Bronchial epithelial cell (primary cell): Measurements from ENCODE around the gene METTL23. TPM values are rescaled to one million over a fixed set of nuclear protein-coding genes. Genes with fewer than 3 reads are reported as not detected.
"Not testable (repeated sequence)": the region's sequence is repeated elsewhere in the genome, so short reads cannot be mapped to it uniquely, and the experiment has no call there.

Experiments
- DNase-seq: peaks from one replicate; pipeline ENCODE4 v3.0.0-alpha.2; 2010; ENCODE audit warnings: low read depth
- FAIRE-seq: peaks from 2 replicates; lab custom pipeline; 2011; peaks lifted over from hg19 to GRCh38; lab: Jason Lieb, UNC
- H3K27me3 ChIP-seq: 2 replicates; pipeline ENCODE4 v1.5.1; 2011; ENCODE audit warnings: low read length; ENCODE audit not compliant: control insufficient read depth, insufficient read depth
- H3K36me3 ChIP-seq: 2 replicates; pipeline ENCODE4 v1.5.1; 2011; ENCODE audit warnings: low read length; ENCODE audit not compliant: control insufficient read depth, insufficient read depth
- H3K4me3 ChIP-seq: 2 replicates; pipeline ENCODE4 v1.5.1; 2011; ENCODE audit warnings: mild to moderate bottlenecking, low read depth, low read length, control low read depth
- CTCF ChIP-seq: IDR thresholded peaks from 2 replicates; pipeline ENCODE4 v1.5.1; 2011; ENCODE audit warnings: mild to moderate bottlenecking, moderate library complexity, low read length, control low read depth, inconsistent platforms; ENCODE audit not compliant: insufficient read depth, severe bottlenecking
- total RNA-seq: library from RNA; depleted of rRNA; stranded (reverse); fragments of >200 nt; gene quantifications from 2 replicates; pipeline ENCODE4 v1.2.1, GENCODE V29; 2014

The METTL23 gene
- total RNA-seq, 1 donor from 2014 or later: 18.7 TPM

- peaks cover 8% of the 10 kb centered on the region for H3K36me3 ChIP-seq
- H3K27me3 ChIP-seq: no peaks in the 10 kb centered on the region
- FAIRE-seq (no peak), DNase-seq (no peak)
- TF ChIP-seq CTCF: no peak
- H3K4me3 ChIP-seq: peak overlapping the region; percentile 84
Observed at GRCh38 chr17:76738468-76738850, 11.8 kb downstream of the METTL23 start.

- not testable (repeated sequence) for DNase-seq, H3K27me3 ChIP-seq, H3K36me3 ChIP-seq, H3K4me3 ChIP-seq, FAIRE-seq
Observed at GRCh38 chr17:76739568-76740115, 13.0 kb downstream of the METTL23 start.

GRCh38 chr17:76740329-76741118, 13.9 kb downstream of the METTL23 start:
- H3K27me3 ChIP-seq: no peaks in the 10 kb centered on the region
- peaks cover 8% of the 10 kb centered on the region for H3K36me3 ChIP-seq
- no peak for FAIRE-seq
- H3K4me3 ChIP-seq: no peak overlapping the region
- no peak for TF ChIP-seq CTCF
- no peak for DNase-seq

GRCh38 chr17:76742958-76743357, 16.3 kb downstream of the METTL23 start:
- no peak for TF ChIP-seq CTCF
- DNase-seq (no peak), FAIRE-seq (no peak)
- no peak overlapping the region for H3K4me3 ChIP-seq
- H3K36me3 ChIP-seq: peaks cover 6% of the 10 kb centered on the region
- H3K27me3 ChIP-seq: no peaks in the 10 kb centered on the region

- no peak for TF ChIP-seq CTCF
- no peak for FAIRE-seq
- Histone ChIP-seq H3K36me3 (peaks cover 6% of the 10 kb centered on the region), H3K4me3 (no peak overlapping the region), H3K27me3 (no peaks in the 10 kb centered on the region)
- no peak for DNase-seq
Observed at GRCh38 chr17:76744747-76745146, 18.1 kb downstream of the METTL23 start.

- H3K36me3 ChIP-seq, FAIRE-seq, H3K4me3 ChIP-seq, H3K27me3 ChIP-seq: not testable (repeated sequence)
- DNase-seq: peak; percentile 67
Observed at GRCh38 chr17:76745785-76746184, 19.1 kb downstream of the METTL23 start.
